ENCODE data around the gene KIF4A. TPM values are rescaled to one million over a fixed set of nuclear protein-coding genes. Genes with fewer than 3 reads are reported as not detected.

Gene KIF4A
- total and polyA plus RNA-seq, 7 donors: 0.04 to 0.15 (median 0.07) TPM; not detected in 2

GRCh38 chrX:70244881-70245280 lies 45.0 kb upstream of the KIF4A start:
- H3K4me3 ChIP-seq: no peak overlapping the region
- no peaks in the 10 kb centered on the region for H3K9me3 ChIP-seq
- ATAC-seq (no peak), DNase-seq (no peak)
- intact Hi-C loops (cut with DNase I): no loop called here
- WGBS, 3 donors: 51 to 66% (median 60%) methylated on average over 6 of the region's 6 CpGs
- no peak overlapping the region for H3K27ac ChIP-seq
- H3K27me3 ChIP-seq (ENCODE audit: insufficient read depth in 3 of 3, low read length in 2 of 3): peaks cover 0 to 10% (median 0%) of the 10 kb centered on the region in 3 donors
- TF ChIP-seq, protein P1, sequence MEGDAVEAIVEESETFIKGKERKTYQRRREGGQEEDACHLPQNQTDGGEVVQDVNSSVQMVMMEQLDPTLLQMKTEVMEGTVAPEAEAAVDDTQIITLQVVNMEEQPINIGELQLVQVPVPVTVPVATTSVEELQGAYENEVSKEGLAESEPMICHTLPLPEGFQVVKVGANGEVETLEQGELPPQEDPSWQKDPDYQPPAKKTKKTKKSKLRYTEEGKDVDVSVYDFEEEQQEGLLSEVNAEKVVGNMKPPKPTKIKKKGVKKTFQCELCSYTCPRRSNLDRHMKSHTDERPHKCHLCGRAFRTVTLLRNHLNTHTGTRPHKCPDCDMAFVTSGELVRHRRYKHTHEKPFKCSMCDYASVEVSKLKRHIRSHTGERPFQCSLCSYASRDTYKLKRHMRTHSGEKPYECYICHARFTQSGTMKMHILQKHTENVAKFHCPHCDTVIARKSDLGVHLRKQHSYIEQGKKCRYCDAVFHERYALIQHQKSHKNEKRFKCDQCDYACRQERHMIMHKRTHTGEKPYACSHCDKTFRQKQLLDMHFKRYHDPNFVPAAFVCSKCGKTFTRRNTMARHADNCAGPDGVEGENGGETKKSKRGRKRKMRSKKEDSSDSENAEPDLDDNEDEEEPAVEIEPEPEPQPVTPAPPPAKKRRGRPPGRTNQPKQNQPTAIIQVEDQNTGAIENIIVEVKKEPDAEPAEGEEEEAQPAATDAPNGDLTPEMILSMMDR (IDR thresholded peaks at IDR 0.05): no peak
- no peaks in the 10 kb centered on the region for H3K4me1 ChIP-seq
- no peaks in the 10 kb centered on the region for H3K36me3 ChIP-seq (ENCODE audit: insufficient read depth in 1 of 2, low read depth in 1 of 2)

DNA sequence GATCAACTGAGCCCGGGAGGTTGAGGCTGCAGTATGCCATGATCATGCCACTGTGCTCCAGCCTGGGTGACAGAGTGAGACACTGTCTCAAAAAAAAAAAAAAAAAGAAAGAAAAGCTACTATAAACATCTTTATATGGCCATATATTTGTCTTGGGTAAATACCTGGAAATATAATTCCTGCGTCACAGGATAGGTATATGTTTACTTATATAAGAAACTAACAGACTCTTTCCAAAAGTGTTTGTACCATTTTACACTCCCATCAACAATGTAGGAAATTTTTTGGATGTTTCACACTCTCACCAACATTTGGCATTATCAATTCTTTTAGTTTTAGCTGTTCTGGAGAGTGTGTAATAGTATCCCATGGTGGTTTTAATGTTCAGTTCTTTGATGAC lies 42.7 kb upstream of the KIF4A start:
- intact Hi-C loops (cut with DNase I): no loop called here
- WGBS, 3 donors: 90 to 94% (median 92%) methylated on average over 2 of the region's 2 CpGs
- no peak for ATAC-seq

DNA sequence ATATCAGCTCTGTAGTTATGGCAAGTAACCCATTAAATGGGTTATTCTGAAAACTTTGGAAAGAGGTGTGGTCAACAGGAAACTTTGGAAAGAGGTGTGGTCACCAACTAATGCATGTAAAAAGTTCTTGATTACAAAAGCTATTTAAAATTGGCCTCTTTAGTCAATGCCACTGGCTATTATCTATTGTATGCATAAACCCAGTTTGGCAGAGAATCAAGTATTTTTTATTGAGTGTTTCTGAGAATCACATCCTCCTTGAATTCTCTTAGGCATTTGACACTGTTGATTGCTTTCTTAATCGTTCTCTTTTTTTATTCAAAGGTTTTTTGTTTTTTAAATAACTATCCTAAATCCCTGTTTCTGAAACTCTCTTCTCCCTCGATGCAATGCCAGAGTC lies 37.4 kb upstream of the KIF4A start:
- TF ChIP-seq, protein P1 (IDR thresholded peaks at IDR 0.05): no peak
- H3K27me3 ChIP-seq (ENCODE audit: insufficient read depth in 3 of 3, low read length in 2 of 3): peaks cover 0 to 10% (median 0%) of the 10 kb centered on the region in 3 donors
- H3K27ac ChIP-seq: no peak overlapping the region
- H3K4me3 ChIP-seq: no peak overlapping the region
- no peaks in the 10 kb centered on the region for H3K9me3 ChIP-seq
- 43 to 64% (median 55%) methylated on average over 2 of the region's 2 CpGs for WGBS, 3 donors
- H3K4me1 ChIP-seq: no peaks in the 10 kb centered on the region
- no peak for ATAC-seq
- H3K36me3 ChIP-seq (ENCODE audit: insufficient read depth in 1 of 2, low read depth in 1 of 2): no peaks in the 10 kb centered on the region
- intact Hi-C loops (cut with DNase I): no loop called here
- no peak for DNase-seq

More for the DNA sequence above, 42.7 kb upstream of the KIF4A start:
- Histone ChIP-seq H3K27me3 (ENCODE audit: insufficient read depth in 3 of 3, low read length in 2 of 3) (peaks cover 0 to 5% (median 0%) of the 10 kb centered on the region in 3 donors), H3K36me3 (ENCODE audit: insufficient read depth in 1 of 2, low read depth in 1 of 2) (no peaks in the 10 kb centered on the region), H3K4me3 (no peak overlapping the region), H3K4me1 (no peaks in the 10 kb centered on the region), H3K9me3 (no peaks in the 10 kb centered on the region), H3K27ac (no peak overlapping the region)
- no peak for DNase-seq
- TF ChIP-seq, protein P1 (IDR thresholded peaks at IDR 0.05): no peak

GRCh38 chrX:70253377-70254062 lies 36.4 kb upstream of the KIF4A start:
- Histone ChIP-seq H3K27me3 (ENCODE audit: insufficient read depth in 3 of 3, low read length in 2 of 3) (peaks cover 0 to 10% (median 0%) of the 10 kb centered on the region in 3 donors), H3K36me3 (ENCODE audit: insufficient read depth in 1 of 2, low read depth in 1 of 2) (no peaks in the 10 kb centered on the region), H3K27ac (no peak overlapping the region), H3K9me3 (no peaks in the 10 kb centered on the region), H3K4me3 (no peak overlapping the region), H3K4me1 (no peaks in the 10 kb centered on the region)
- intact Hi-C loops (cut with DNase I): no loop called here
- TF ChIP-seq, protein P1 (IDR thresholded peaks at IDR 0.05): no peak
- no peak for ATAC-seq
- WGBS, 3 donors: 76 to 95% (median 94%) methylated on average over 3 of the region's 3 CpGs
- DNase-seq: no peak

DNA sequence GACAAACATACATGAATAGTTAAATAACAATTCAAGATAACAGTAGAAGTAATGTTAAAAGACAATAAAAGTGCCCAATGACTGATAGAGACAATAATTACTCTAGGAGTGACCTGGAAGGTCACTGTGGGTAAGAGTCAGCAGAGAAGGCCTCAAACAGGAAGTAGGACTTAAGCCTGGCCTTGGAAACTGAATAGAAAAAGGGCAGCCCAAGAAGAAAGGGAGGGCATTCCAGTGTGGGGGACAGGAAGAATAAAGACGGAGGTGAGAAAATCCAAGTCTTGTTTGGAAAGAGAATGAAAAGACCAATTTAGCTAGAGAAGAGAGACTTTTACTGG lies 35.9 kb upstream of the KIF4A start:
- no peaks in the 10 kb centered on the region for H3K4me1 ChIP-seq
- intact Hi-C loops (cut with DNase I): no loop called here
- WGBS, 3 donors: 71 to 94% (median 86%) methylated on average over 1 of the region's 1 CpG
- H3K27ac ChIP-seq: no peak overlapping the region
- ATAC-seq (no peak), DNase-seq (no peak)
- no peaks in the 10 kb centered on the region for H3K36me3 ChIP-seq (ENCODE audit: insufficient read depth in 1 of 2, low read depth in 1 of 2)
- H3K9me3 ChIP-seq: no peaks in the 10 kb centered on the region
- TF ChIP-seq, protein P1 (IDR thresholded peaks at IDR 0.05): no peak
- H3K4me3 ChIP-seq: no peak overlapping the region
- peaks cover 0 to 10% (median 0%) of the 10 kb centered on the region in 3 donors for H3K27me3 ChIP-seq (ENCODE audit: insufficient read depth in 3 of 3, low read length in 2 of 3)

Measured in psoas muscle (tissue), 8 donors.